NCI-H1105 treated with DMSO at 0.1 percent for 48 hours (cell line): Measurements from ENCODE around the gene DLGAP3.

Experiments used
- DNase-seq: peaks from one replicate; lab custom pipeline; 2025; lab: John Stamatoyannopoulos, UW

DLGAP3 gene

DNA sequence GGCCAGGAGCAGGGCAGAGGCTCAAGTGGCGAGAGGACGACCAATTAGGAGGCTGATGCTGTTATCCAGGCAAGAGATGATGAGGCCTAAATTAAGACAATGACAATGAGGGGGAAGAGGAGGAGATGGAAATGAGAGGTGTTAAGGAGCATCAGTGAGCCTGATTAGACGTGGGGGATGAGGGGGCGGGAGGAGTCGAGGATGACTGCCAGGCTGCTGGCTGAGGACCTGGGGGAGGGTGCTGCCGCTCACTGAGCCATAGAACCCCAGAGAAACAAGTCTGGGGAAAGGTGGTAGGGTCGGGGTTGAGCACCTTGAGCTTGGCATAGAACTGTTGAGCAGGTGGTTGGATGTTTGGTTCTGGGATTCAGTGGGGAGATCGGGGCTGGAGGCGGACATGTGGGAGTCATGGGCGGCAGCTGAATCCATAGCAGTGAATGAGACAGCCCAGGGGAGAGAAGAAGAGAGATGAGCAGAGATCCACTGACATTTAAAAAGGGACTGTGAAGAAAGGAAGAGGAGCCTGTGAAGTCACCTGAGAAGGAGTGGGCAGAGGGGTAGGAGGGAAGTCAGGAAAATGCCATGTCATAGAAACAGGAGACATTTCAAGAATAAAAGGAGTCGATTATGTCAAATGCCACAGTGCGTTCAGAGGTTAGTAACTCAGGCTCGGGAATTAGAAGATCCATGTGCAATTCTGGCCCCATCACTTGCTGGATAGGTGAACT is 28.5 kb downstream of the DLGAP3 start:
- no peak for DNase-seq

GRCh38 chr1:34899906-34900305 is 29.5 kb downstream of the DLGAP3 start:
- DNase-seq, result no peak

DNA sequence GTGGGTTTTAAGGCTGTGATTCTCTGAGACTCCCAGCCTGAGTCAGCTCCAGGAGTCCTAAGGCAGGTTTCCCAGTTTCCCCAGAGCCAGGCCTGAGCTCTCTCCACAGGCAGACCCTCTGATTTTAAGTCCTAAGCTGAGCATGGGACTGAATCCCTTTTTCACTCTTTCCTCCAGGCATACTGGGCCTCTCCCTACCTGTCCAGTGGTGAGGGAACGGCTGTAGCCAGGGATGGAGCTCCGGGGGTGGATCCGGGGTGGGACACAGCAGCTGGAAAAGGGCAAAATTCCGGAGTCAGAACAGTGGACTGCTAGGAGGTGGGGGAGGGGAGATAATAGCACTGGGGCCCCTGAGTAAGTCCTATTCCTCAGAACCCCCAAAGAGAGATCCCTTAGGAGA is 30.0 kb downstream of the DLGAP3 start:
- no peak for DNase-seq

GRCh38 chr1:34898330-34898761 is 31.1 kb downstream of the DLGAP3 start:
- peak; percentile 29 for DNase-seq

GRCh38 chr1:34896612-34897011 is 32.8 kb downstream of the DLGAP3 start:
- DNase-seq, result no peak

DNA sequence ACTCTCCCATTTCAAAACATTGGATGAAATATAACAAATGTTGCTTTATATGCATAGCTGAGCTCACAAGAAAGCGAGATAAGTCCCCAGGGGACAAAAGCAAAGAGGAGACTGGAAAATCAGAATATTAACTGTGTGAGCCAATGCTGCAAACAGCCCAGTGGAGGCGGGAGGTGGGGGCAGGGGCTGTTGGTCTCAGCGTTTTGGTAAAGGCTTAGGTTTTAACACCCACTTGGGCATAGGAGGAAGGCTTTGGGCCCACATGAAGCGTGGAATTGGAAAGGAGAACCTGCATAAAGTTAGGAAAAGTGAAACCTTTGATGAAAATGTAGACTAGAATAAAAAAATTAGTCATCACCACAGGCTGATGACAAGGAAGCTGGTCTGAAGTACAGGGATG is 39.7 kb downstream of the DLGAP3 start:
- DNase-seq, result no peak

- DNase-seq, result no peak
Observed at GRCh38 chr1:34887593-34887992, 41.9 kb downstream of the DLGAP3 start.

- peak; percentile 62 for DNase-seq
Observed at GRCh38 chr1:34885405-34886247, 43.8 kb downstream of the DLGAP3 start.

DNA sequence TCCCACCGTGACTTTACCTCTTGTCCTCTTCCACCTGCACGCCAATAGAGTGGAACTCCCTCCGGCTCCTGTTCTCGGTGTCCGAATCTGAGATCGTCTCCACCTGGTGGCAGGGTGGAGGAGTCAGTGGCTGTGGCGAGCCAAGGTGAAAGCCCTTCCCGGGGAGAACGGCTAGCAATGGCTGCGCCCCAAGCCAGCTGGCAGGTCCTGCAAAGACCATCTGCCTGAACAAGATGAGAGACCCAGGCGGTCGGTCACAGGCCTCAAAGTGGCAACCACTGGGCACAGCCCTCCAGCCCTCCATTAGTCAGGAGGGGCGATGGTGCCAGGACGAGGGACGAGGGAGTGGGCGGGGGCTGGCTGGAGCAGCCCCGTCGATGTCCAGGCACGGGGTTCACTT is 44.5 kb downstream of the DLGAP3 start:
- peak; percentile 41 for DNase-seq

DNA sequence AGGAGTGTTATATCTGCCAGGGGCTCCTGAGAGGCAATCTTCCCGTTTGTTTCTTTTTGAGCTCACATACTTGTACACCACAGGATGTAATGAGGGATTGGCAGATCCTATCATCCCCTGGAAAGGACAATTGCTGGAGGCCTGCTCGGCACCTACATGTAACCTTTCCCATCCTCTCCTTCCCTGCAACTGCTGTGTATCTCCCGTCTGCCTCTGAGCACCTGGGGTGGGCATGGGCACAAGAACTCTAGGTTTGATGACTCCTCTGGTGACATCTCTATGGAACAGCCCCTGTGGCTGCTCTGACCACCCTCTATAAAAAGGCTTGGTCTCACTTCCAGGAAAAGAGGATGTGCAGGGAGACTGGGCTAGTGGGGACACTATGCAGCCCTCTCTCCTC is 44.9 kb downstream of the DLGAP3 start:
- no peak for DNase-seq

DNA sequence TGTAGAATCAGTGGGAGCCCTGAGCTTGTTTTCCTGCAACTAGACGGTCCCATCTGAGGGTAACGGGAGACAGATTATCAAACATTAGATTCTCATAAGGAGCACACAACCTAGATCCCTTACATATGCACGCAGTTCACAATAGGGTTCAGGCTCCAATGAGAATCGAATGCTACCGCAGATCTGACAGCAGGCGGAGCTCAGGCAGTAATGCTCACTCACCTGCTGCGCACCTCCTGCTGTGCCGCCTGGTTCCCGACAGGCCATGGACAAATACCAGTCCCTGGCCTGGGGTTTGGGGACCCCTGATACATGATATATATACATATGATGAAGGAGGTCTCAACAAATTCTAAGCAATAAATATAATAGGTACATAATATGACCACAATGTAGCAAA is 50.2 kb downstream of the DLGAP3 start:
- DNase-seq, result no peak

DNA sequence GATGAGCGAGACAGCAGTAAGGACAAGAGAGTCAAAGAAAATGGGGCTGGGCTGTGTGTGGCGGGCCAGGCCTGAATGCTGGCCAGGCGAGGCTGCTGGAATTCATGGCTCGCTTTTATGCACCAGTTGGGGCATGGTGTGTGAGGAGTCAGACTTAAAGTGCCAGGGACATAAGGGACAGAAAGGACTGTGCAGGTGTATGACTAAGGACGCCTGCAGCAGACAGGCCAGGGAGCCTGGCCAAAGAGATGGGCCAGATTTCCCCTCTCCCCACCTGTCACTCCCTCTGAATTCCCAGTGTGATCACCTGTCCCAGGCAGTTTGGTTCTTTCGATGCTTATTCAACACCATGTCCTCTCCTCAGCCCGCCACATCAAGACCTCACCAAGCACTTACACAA is 53.0 kb downstream of the DLGAP3 start:
- DNase-seq, result no peak

GRCh38 chr1:34874296-34874952 is 55.0 kb downstream of the DLGAP3 start:
- DNase-seq, result no peak

DNA sequence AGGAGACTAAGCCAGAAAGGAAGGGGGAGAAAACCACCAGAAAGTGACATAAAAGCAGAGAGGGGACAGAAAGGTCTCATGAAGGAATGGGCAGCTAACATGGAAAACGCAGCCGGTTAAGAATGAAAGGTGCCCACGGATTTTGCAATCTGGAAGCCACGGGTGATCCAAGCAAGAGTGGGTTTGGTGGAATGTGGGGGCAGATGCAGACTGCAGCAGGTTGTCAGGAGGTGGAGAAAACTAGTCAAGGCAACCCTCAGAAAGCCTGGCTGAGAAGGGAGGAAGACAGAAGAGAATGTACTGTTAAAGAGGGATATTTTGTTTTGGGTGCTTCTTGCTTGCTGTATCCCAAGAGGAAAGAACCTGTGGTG is 57.3 kb downstream of the DLGAP3 start:
- no peak for DNase-seq

GRCh38 chr1:34871443-34872132 is 57.9 kb downstream of the DLGAP3 start:
- no peak for DNase-seq

- DNase-seq, result peak; percentile 26
Observed at GRCh38 chr1:34870395-34870794, 59.1 kb downstream of the DLGAP3 start.

DNA sequence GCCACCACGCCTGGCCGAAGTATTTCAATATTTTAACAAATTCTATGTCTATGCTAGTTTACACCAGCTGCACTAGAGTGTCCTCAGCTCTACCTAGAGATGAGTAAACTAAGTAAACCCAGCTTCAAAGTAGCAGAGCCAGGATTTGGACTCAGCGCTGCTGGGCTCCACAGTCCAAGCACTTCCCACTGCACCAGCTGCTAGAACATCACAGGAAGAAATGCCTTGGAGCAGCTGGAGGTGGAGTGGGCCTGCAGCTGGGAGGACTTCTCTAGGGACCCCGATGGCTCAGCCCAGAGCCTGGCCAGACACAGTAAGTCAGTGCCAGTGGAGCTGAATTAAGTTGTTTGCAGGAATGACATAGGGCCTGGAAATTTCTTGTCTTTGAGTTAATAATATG is 59.7 kb downstream of the DLGAP3 start:
- DNase-seq, result no peak

DNA sequence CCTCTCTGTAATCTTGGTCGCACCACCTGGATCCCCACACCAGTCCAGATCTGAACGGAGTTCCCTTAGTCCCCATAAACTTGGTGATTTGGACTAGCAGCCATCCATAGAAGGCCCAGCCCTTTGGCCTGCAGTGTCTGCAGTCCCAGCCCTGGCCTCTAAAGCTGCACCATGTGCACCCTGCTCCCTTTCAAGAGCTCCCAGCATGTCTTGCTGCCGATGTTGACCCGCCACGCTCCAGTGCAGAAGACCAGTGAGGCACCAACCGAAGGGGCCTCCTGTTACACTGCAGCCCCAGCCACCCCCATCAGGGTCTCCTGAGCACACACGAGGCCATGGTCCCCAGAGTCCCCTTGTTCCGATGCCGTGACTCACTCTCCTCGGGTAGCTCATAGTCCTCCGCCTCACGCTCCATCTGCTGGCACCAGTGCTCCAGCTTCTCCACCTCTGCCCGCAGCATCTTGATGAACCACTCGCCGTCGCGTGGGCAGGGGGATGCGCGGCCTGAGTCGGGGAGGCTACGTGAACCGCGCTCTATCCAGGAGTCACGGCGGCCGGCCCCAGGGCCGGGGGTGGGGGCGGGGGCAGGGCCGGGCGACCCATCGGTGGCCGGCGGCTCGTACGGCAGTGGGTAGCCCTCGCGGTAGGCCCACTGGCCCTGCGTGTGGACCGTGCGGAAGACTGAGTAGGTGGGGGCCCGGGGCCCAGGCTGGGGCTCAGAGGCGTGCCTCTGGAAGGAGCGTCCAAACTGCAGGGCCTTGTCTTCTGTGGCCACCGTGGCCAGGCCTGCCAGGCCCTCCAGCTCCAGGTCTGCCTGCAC is 61.0 kb downstream of the DLGAP3 start:
- DNase-seq, result no peak

DNA sequence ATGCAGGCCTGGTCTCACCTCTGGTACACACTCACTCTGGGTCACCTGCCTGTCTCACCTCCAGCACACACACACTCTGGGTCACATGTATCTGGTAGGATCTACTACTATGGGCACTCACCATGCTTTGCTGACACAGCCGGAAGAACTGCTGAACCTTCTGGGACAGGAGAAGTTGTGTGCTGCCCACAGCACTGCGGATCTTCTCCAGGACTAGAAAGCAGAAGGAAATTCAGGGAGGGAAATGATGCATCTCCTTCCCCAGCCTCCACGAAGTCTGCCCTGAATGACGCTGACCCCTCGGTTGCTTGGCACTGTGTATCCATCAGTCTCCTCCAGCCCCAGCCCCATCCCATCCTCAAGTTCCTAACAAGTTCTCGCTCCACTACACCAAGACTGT is 62.0 kb downstream of the DLGAP3 start:
- no peak for DNase-seq

DNA sequence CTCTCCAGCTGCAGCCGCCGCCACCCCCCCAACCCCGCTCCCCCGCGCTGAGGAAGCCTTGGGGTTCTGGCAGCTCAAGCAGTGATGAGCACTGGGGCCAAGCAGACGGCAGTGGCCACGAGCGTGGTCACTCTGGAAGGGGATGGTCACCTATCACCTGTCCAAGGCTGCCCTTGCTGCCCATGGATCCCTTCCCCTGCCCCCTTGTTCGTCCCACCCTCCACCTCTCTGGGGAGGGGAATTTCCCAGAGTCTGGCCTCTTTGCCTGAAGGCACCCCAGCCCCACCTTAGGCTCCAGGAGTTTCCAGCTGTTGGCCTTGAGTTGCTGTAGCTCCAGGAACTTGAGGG is 62.7 kb downstream of the DLGAP3 start:
- DNase-seq, result no peak

DNA sequence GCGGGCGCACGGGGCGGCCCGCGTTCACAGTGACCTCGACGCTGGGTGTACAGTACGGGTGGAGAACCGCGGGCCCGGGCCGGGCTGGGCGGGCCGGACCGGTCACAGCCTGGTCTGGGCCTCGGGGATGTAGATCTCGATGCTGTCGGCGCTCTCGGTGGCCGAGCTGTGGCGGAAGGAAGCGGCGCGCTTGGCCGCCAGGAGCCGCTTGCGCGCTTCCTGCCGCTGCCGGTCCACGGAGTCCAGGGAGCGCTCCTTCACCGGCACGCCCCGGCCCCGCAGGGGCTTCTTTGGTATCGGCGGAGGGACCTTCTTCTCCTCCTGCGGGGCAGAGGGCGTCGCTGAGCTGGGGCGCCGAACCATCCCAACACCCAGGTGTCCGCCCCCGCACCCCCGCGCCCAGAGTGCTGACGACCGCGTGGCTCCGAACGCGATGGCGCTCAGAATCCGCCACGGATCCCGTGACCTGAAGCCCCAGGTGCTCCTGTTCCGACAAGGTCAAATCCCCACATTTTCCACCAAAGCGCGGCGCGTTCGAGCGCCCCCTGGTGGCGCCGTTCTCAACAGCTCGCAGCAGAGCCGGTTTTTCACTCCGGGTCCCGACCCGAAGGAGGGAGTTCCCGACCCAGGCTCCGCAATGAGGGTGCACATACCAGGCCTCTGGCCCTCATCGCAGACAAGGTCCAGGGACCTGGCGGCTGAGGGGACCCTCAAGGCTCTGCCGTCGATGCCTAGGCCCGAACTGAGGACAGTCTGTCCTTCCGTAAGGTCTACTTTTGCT is 63.3 kb downstream of the DLGAP3 start:
- DNase-seq, result no peak
